ENCODE results near the gene VWF.

Gene VWF

DNA sequence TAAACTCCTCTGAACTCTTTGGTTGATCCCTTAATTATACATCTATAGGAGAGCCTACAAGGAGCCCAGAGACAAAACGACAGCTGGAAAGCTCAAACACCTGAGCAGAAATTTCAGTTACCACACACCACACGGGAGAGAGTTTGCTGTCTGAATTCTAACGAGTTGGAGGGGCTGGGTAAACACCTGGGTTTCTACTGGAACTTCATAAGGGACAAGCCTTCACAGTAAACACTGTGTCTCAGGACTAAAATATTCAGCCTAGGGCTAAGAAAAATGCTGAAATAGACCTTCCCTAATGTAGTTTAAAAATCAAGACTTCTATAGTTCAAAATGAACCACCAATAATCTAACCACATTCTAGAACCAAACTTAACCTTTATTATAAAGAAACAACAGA is 169.8 kb downstream of the VWF start:
- H3K36me3 ChIP-seq (ENCODE audit: control insufficient read depth, insufficient read depth, low read length), result no peaks in the 10 kb centered on the region

DNA sequence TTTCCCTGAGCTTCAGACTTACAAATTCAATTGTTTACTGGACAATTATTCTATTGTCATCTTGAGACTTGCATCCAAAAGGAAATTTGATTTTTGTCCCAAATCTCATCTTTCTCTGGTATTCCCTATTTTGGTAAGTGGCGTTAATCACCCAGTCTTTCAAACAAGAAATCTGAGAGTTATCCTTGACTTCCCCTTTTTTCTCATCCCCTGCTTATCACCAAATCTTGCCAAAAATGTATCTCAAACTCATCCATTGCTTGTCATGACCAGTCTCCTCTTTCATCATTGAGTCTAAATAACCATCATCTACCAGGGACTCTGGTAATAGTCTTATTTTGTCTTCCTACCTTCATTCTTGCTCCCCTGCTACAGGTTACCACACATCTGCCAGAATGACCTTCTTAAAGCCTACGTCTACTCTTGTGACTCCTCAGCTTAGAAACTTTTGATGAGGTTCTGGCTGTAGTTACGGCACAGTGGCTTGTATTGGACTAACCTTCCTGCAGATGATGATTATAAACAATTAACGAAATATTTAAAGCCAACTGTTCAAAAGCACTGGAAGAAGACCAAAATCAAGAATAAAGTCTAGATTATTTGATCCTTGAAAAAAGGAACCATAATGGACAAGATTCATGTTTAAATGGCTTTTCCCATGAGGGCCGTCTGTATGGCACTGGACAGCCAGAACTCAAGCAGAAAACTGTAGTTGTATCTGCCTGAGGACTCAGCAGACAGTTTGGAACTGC is 170.5 kb downstream of the VWF start:
- Histone ChIP-seq H3K4me3 (ENCODE audit: low read length) (no peak overlapping the region), H3K9ac (ENCODE audit: low read length) (no peak overlapping the region), H3K4me1 (ENCODE audit: control insufficient read depth, insufficient read depth, low read length) (no peaks in the 10 kb centered on the region), H3K36me3 (ENCODE audit: control insufficient read depth, insufficient read depth, low read length) (no peaks in the 10 kb centered on the region), H3K27me3 (ENCODE audit: control insufficient read depth, insufficient read depth, low read length) (peaks cover 2% of the 10 kb centered on the region), H3K9me3 (ENCODE audit: control insufficient read depth, low read length) (no peaks in the 10 kb centered on the region)

More for the DNA sequence above, 169.8 kb downstream of the VWF start:
- H3K9ac ChIP-seq (ENCODE audit: low read length), result no peak overlapping the region
- no peaks in the 10 kb centered on the region for H3K4me1 ChIP-seq (ENCODE audit: control insufficient read depth, insufficient read depth, low read length)
- H3K9me3 ChIP-seq (ENCODE audit: control insufficient read depth, low read length), result no peaks in the 10 kb centered on the region
- H3K4me3 ChIP-seq (ENCODE audit: low read length), result no peak overlapping the region
- no peaks in the 10 kb centered on the region for H3K27me3 ChIP-seq (ENCODE audit: control insufficient read depth, insufficient read depth, low read length)

DNA sequence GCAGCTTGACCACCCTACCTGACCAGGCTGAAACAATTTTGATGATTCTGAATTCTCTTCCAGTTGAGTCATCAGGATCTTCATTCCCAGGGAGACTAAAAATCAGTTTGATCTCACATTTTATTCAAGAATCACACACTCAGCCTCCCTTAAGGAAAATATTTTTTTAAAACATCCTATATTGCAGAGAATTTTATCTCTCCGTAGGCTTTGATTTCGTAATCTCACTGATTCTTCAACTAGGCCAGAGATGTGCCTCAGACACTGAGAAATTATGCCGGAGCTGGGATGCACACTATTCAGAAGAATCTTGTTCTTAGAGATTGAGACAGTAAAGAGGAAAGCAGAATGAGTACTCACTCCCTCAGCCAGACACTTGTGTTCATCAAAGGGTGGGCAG is 172.4 kb downstream of the VWF start:
- H3K9me3 ChIP-seq (ENCODE audit: control insufficient read depth, low read length), result no peaks in the 10 kb centered on the region
- H3K4me1 ChIP-seq (ENCODE audit: control insufficient read depth, insufficient read depth, low read length), result no peaks in the 10 kb centered on the region
- no peaks in the 10 kb centered on the region for H3K36me3 ChIP-seq (ENCODE audit: control insufficient read depth, insufficient read depth, low read length)
- no peak overlapping the region for H3K4me3 ChIP-seq (ENCODE audit: low read length)
- H3K27me3 ChIP-seq (ENCODE audit: control insufficient read depth, insufficient read depth, low read length), result peaks cover 8% of the 10 kb centered on the region
- H3K9ac ChIP-seq (ENCODE audit: low read length), result no peak overlapping the region

DNA sequence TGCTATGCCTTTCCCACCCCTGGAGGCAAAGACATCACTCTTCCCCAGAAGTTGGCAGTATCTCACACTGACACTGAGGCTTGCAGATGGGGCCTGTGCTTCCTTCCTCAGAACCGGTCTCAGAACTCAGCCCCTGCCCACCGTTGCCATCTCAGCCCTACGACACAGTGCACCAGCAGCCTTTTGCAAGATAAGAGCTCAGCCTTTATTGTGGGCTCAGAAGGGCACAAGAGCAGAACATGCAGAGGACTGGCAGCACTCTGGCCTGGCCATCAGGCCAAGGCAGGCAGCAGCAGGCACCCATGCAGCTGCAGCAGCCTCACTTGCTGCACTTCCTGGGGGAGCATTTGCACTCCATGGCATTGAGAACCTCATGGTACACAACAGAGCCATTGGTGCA is 175.8 kb downstream of the VWF start:
- Histone ChIP-seq H3K27me3 (ENCODE audit: control insufficient read depth, insufficient read depth, low read length) (peaks cover 39% of the 10 kb centered on the region), H3K4me1 (ENCODE audit: control insufficient read depth, insufficient read depth, low read length) (no peaks in the 10 kb centered on the region), H3K4me3 (ENCODE audit: low read length) (no peak overlapping the region), H3K9ac (ENCODE audit: low read length) (no peak overlapping the region), H3K36me3 (ENCODE audit: control insufficient read depth, insufficient read depth, low read length) (no peaks in the 10 kb centered on the region), H3K9me3 (ENCODE audit: control insufficient read depth, low read length) (no peaks in the 10 kb centered on the region)

DNA sequence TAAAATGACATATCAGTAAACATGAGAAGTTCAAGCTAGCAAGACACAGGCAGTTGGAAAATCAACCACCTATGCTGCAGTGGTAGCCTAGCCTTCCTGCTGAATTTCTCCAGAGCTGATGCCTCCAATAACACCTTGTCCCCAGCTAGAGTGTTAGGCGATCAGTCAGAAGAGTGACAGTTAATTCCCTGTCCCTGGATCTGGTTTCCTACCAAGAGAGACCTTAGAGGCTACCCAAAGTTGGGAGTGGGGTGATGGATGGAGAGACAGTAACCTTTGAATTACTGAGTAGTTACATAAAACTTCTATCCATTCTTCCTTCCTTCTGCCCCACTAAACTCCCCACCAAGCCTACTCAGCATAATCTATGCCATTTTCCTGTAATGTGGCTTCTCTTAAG is 177.5 kb downstream of the VWF start:
- no peaks in the 10 kb centered on the region for H3K36me3 ChIP-seq (ENCODE audit: control insufficient read depth, insufficient read depth, low read length)
- H3K4me1 ChIP-seq (ENCODE audit: control insufficient read depth, insufficient read depth, low read length), result no peaks in the 10 kb centered on the region
- H3K9ac ChIP-seq (ENCODE audit: low read length), result no peak overlapping the region
- no peaks in the 10 kb centered on the region for H3K9me3 ChIP-seq (ENCODE audit: control insufficient read depth, low read length)
- H3K27me3 ChIP-seq (ENCODE audit: control insufficient read depth, insufficient read depth, low read length), result peaks cover 44% of the 10 kb centered on the region
- no peak overlapping the region for H3K4me3 ChIP-seq (ENCODE audit: low read length)

DNA sequence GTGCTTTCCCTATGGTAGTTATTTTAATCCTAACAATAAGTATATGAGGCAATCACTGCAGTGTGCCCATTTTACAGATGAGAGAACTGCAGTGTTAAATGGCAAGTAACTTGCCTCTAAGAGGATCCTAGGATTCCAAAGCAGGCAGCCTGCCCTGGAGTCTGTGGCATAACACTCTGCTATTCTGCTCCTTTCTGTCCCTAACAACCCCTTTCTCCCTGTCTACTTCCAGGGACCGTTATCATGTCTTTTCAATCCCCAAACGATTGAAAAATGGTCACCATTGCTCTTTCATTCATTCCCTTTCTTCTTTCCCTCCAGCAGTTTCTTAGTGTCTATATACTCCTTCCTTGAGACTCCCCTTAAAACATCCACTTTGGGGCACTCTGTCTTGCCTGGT is 178.1 kb downstream of the VWF start:
- H3K36me3 ChIP-seq (ENCODE audit: control insufficient read depth, insufficient read depth, low read length), result no peaks in the 10 kb centered on the region

DNA sequence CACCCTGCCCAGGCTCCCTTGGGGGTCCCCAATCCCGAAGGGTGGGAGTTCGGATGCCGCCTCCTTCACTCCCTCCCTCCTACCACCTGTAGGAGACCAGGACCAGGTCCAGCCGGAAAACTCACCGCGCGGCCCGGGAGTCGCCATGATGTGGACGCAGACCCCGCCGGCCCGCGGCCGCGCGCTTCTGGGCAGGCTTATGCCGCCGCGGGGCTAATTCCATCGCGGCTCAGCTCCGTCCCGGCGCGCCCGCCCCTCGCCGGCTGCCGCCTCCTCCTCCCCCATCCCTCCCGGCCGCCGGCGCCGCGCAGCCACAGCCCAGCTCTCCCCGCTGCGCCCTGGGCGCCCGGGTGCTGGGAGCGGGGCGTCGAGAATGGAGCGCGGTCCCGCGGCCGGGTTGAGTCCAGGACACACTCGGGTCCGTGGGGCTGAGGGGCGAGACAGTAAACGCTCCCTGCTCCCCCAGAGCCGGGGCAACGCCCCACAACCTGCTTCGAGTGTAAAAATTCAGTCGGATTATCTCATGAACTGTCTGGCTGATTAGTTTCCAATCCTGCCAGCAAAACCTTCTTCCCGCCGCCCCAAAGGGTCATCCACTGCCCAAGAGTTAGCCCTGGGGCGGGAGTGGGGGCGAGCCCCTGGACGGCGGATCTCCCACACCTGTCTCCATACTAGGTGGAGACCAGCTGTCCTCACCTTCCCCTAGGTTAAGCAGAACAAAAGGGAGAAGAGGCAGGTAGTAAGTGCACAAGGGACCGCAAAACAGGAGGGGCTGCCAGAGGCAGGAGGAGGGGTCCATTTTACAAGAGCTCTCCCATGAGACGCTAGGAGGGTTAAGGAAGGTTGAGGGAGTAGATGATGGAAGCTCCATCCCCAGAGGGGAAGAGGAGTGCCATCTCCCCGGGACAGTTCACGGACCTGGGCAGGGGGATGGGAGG is 179.1 kb downstream of the VWF start, which contains the start of gene ANO2:
Gene ANO2 (minus strand): TSS at position 189 of the 938 bp plus-strand sequence. CDS start 42 bp downstream, at position 147.
- Histone ChIP-seq H3K27me3 (ENCODE audit: control insufficient read depth, insufficient read depth, low read length) (peaks cover 44% of the 10 kb centered on the region), H3K36me3 (ENCODE audit: control insufficient read depth, insufficient read depth, low read length) (no peaks in the 10 kb centered on the region), H3K4me3 (ENCODE audit: low read length) (no peak within 1 kb of the TSS), H3K4me1 (ENCODE audit: control insufficient read depth, insufficient read depth, low read length) (no peaks in the 10 kb centered on the region), H3K9me3 (ENCODE audit: control insufficient read depth, low read length) (no peaks in the 10 kb centered on the region), H3K9ac (ENCODE audit: low read length) (no peak within 1 kb of the TSS)

More for the DNA sequence above, 178.1 kb downstream of the VWF start:
- H3K9ac ChIP-seq (ENCODE audit: low read length), result no peak overlapping the region
- no peaks in the 10 kb centered on the region for H3K4me1 ChIP-seq (ENCODE audit: control insufficient read depth, insufficient read depth, low read length)
- H3K9me3 ChIP-seq (ENCODE audit: control insufficient read depth, low read length), result no peaks in the 10 kb centered on the region
- H3K27me3 ChIP-seq (ENCODE audit: control insufficient read depth, insufficient read depth, low read length), result peaks cover 44% of the 10 kb centered on the region
- H3K4me3 ChIP-seq (ENCODE audit: low read length), result no peak overlapping the region

DNA sequence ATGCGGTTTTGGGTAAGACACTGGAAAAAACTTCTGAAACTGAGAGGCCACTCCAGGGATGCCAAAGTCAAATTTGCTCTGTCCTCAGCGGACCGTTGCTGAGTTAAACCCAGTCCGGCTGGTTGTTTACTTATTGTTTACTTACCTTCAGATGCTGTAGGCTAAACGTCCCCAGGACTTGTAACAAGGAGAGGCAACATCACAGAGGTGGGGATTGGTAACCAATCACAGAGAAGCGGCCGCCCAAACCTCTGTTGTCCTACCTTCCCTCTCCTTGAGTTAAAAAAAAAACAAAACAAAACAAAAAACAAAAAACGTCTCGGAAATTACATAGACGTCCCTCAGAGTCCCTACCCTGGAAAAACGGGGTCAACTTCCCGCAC is 179.8 kb downstream of the VWF start:
- no peak overlapping the region for H3K9ac ChIP-seq (ENCODE audit: low read length)
- H3K36me3 ChIP-seq (ENCODE audit: control insufficient read depth, insufficient read depth, low read length), result no peaks in the 10 kb centered on the region
- H3K4me3 ChIP-seq (ENCODE audit: low read length), result no peak overlapping the region
- no peaks in the 10 kb centered on the region for H3K9me3 ChIP-seq (ENCODE audit: control insufficient read depth, low read length)
- H3K4me1 ChIP-seq (ENCODE audit: control insufficient read depth, insufficient read depth, low read length), result no peaks in the 10 kb centered on the region
- peaks cover 44% of the 10 kb centered on the region for H3K27me3 ChIP-seq (ENCODE audit: control insufficient read depth, insufficient read depth, low read length)

DNA sequence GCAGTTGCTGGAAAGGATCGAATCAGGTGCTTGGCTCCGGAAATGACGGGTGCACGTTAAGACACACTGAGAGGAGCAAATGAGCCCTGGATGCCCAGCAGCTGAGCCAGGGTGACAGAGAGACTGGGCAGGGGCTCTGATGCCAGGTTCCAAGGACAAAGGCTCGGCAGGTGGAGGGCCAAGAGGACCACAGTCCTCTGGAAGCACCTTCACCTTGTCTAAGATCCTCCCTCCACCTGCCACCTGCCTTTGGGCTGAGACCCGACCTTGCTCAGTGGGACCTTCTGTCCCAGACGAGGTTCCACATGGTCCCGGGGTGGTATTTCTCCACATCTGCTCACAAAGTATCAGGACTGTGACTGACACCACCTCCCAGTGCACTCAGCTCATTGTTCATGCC is 180.4 kb downstream of the VWF start:
- Histone ChIP-seq H3K9me3 (ENCODE audit: control insufficient read depth, low read length) (no peaks in the 10 kb centered on the region), H3K27me3 (ENCODE audit: control insufficient read depth, insufficient read depth, low read length) (peaks cover 42% of the 10 kb centered on the region)

DNA sequence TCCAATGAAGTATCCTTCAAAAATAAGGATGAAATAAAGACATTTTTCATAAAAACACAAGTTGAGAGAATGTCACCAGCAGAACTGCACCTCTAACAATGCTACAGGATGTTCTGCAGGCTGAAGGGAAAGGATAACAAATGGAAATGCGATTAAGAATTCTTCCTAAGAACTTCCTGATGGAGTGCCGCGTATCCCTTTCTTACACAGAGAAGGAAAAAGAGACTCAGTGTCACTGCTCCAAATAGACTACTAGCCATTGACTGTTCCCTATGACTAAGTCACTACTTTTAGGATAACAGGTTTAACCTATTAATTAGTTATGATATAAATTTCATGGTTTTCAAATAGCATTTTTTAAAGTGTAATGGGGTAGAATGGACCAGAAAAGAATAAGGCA is 182.6 kb downstream of the VWF start:
- H3K9ac ChIP-seq (ENCODE audit: low read length), result no peak overlapping the region
- H3K4me1 ChIP-seq (ENCODE audit: control insufficient read depth, insufficient read depth, low read length), result no peaks in the 10 kb centered on the region
- no peaks in the 10 kb centered on the region for H3K9me3 ChIP-seq (ENCODE audit: control insufficient read depth, low read length)
- H3K27me3 ChIP-seq (ENCODE audit: control insufficient read depth, insufficient read depth, low read length), result peaks cover 35% of the 10 kb centered on the region
- no peak overlapping the region for H3K4me3 ChIP-seq (ENCODE audit: low read length)
- H3K36me3 ChIP-seq (ENCODE audit: control insufficient read depth, insufficient read depth, low read length), result no peaks in the 10 kb centered on the region

More for the DNA sequence above, 180.4 kb downstream of the VWF start:
- no peak overlapping the region for H3K4me3 ChIP-seq (ENCODE audit: low read length)
- H3K4me1 ChIP-seq (ENCODE audit: control insufficient read depth, insufficient read depth, low read length), result no peaks in the 10 kb centered on the region
- no peak overlapping the region for H3K9ac ChIP-seq (ENCODE audit: low read length)
- no peaks in the 10 kb centered on the region for H3K36me3 ChIP-seq (ENCODE audit: control insufficient read depth, insufficient read depth, low read length)

DNA sequence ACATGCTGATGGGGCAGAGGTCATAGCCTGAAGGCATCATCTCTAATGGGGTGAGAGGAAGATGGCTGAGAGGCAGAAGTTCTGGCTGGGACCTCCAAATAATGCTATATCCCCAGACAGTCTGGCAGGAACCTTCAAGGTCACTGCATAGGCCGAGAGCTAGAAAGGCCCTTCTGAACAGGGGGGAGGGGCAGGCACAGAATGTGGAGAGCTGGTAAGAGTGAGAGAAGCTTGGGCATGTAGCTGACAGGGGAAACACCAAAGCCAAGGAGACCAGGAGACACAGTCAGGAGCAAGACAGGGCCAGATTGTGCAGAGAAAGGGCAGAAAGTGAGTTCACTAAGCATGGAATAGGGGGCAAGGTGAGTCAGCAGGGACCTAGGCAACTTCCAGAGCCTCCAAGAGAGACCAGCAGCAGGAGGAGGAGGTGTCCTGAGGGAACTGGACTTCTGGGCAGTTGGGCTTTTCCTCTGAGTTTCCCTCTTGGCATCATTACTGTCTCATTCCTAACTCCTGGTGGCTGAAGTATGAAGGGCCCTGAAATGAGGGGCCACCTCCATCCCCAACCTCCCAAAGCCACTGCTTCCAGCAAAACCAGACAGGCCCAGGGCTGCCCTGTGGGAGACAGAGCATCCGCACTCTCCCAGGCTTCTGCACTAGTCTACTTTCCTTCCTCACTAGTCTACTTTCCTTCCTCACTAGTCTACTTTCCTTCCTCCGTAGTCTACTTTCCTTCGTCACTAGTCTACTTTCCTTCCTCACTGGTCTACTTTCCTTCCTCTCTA is 196.5 kb downstream of the VWF start:
- no peaks in the 10 kb centered on the region for H3K36me3 ChIP-seq (ENCODE audit: control insufficient read depth, insufficient read depth, low read length)
- no peaks in the 10 kb centered on the region for H3K27me3 ChIP-seq (ENCODE audit: control insufficient read depth, insufficient read depth, low read length)
- no peak overlapping the region for H3K9ac ChIP-seq (ENCODE audit: low read length)
- H3K4me3 ChIP-seq (ENCODE audit: low read length), result no peak overlapping the region
- H3K4me1 ChIP-seq (ENCODE audit: control insufficient read depth, insufficient read depth, low read length), result no peaks in the 10 kb centered on the region
- no peaks in the 10 kb centered on the region for H3K9me3 ChIP-seq (ENCODE audit: control insufficient read depth, low read length)
